Diencephalon (tissue), 1 donor: ENCODE data around the gene INTS13. TPM values are rescaled to one million over a fixed set of nuclear protein-coding genes. Genes with fewer than 3 reads are reported as not detected.

Experiments used
- total RNA-seq: library from RNA; depleted of rRNA; stranded (reverse); fragments of >200 nt; gene quantifications from one replicate; pipeline ENCODE4 v1.2.3, GENCODE V29; 2014

INTS13 gene, protein sequence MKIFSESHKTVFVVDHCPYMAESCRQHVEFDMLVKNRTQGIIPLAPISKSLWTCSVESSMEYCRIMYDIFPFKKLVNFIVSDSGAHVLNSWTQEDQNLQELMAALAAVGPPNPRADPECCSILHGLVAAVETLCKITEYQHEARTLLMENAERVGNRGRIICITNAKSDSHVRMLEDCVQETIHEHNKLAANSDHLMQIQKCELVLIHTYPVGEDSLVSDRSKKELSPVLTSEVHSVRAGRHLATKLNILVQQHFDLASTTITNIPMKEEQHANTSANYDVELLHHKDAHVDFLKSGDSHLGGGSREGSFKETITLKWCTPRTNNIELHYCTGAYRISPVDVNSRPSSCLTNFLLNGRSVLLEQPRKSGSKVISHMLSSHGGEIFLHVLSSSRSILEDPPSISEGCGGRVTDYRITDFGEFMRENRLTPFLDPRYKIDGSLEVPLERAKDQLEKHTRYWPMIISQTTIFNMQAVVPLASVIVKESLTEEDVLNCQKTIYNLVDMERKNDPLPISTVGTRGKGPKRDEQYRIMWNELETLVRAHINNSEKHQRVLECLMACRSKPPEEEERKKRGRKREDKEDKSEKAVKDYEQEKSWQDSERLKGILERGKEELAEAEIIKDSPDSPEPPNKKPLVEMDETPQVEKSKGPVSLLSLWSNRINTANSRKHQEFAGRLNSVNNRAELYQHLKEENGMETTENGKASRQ
- 33.4 TPM for total RNA-seq

DNA sequence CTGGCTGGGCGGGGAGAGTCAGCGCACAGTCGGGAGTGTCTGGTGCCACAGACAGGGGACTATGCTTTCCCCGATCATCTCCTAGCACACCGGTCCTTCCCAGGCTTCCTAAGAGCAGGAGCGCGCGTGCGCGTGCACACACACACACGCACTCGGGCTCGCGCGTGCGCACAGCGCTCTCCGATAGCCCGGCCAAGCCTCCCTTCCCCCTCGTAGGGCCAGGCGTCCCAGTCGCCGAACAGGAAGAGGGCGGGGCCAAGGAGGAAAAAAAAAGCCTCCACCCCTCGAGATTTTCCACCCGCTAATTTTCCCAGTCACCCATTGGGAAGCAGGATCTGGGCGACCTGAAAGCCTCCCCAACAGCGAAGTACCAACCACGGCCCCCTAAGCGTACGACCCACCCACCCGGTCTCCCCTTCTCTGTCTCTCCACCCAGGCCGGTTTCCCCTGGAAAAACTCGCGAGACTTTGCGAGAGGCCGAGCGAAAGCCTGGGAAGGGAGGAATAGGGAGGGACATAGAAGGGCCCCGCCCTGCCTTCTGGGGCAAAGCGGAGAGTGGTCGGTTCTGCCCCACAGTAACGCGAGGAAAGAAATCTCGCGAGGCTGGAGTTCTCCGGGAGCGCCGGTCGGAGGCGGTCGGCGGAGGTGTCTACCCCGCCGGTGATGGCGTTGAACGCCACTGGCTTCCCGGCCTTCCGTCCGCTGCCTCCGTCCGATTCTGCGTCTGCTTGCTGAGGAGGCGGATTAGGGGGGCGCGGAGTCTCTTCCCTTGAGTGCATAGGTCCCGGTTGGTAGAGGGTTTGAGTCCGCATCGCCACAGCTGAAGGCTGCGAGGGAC lies at the start of gene INTS13, which contains the start of gene FGFR1OP2:
Gene INTS13 (minus strand): TSS at position 119 of the 838 bp plus-strand sequence. CDS start 1,178 bp downstream, outside the sequence.
Gene FGFR1OP2 (plus strand): TSS at position 608 of the 838 bp plus-strand sequence. CDS start 15,689 bp downstream, outside the sequence.

Other genes starting within 250 kb of the INTS13 start
- gene ITPR2, start 104.8 kb downstream of the INTS13 start, total RNA-seq = 46.6 TPM
- 44.8 TPM for gene FGFR1OP2, start 489 bp upstream of the INTS13 start, total RNA-seq
- gene TM7SF3, start 76.4 kb upstream of the INTS13 start, total RNA-seq = 116 TPM
- 101 TPM for gene MED21, start 84.6 kb upstream of the INTS13 start, total RNA-seq
- gene C12orf71, start 144.6 kb upstream of the INTS13 start, total RNA-seq = not detected